Measurements from ENCODE around the gene PHC1. TPM values are rescaled to one million over a fixed set of nuclear protein-coding genes. Genes with fewer than 3 reads are reported as not detected.
"Not testable (repeated sequence)": the region's sequence is repeated elsewhere in the genome, so short reads cannot be mapped to it uniquely, and the experiment has no call there.

The PHC1 gene
- polyA plus RNA-seq, 3 donors from 2014 or later, result 3.7 to 22.0 (median 7.1) TPM

DNA sequence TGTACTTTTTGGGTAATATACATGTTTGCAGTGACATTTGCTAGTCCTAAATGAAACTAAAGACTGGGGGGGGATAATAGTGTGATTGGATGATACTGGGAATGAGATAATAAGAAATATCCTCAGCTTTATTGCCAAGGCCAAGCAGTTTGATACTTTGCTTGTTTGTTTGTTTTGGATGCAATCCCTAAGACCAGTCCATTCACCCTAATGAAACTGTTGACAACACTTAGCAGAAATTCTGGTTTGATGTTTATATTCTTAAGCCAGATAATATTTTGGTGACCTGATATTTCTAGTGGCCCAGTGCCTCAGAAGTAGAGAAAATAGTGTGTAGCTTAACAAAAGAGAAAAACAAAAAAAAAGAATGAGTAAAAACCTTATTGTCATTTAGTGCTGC is 1.8 kb downstream of the PHC1 start:
- H3K9me3 Mint-ChIP-seq, result no peaks in the 10 kb centered on the region
- H3K4me1 Mint-ChIP-seq, result peaks cover 4 to 8% of the 10 kb centered on the region in 2 donors

DNA sequence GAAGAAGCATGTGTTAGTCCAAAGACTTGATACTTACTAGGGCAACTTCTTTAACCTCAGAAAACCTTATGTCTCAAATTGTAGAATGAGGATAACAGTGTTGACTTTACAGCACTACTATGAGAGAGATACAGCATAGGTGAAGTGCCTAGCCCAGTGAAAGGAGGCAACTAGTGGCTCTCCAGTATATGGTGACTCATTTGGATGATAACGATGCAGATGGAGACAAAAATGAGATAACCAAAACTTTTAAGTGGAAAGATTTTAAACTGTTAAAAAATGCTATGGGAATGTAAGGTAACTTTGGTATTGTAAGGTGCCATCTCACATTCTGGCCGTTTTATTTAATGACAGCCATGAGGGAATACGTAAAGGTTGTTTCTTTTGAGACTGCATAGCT is 2.7 kb downstream of the PHC1 start:
- Mint-ChIP-seq H3K27ac (no peak overlapping the region), H3K27me3 (ENCODE audit: low read depth in 3 of 3) (peaks cover 2 to 10% (median 4%) of the 10 kb centered on the region in 3 donors), H3K9me3 (no peaks in the 10 kb centered on the region), H3K4me3 (no peak overlapping the region), H3K36me3 (peaks cover 13 to 19% (median 14%) of the 10 kb centered on the region in 3 donors), H3K4me1 (peaks cover 4 to 8% of the 10 kb centered on the region in 2 donors)
- DNase-seq, result no peak

More for the DNA sequence above, 1.8 kb downstream of the PHC1 start:
- Mint-ChIP-seq H3K36me3 (peaks cover 10 to 14% (median 11%) of the 10 kb centered on the region in 3 donors), H3K27ac (no peak overlapping the region), H3K27me3 (ENCODE audit: low read depth in 3 of 3) (peaks cover 2 to 10% (median 4%) of the 10 kb centered on the region in 3 donors), H3K4me3 (no peak overlapping the region)
- DNase-seq, result no peak

DNA sequence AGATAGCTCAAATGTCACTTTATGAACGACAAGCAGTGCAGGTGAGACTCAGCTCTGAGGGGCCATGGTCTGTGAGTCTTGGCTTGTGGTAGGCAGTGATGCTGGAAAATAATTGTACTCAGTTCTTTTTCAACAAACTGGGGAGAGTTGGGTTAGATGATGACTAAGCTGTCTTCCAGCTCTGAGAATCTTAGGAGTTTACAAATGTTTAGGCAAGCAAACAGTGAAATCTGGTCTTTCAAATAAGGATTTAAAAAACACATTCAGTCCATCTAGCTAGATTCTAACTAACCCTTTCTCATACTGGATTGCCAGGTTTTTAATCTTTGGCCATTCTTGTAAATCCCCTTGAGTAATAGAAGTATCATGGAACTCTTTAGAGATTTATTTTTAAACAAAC is 3.4 kb downstream of the PHC1 start:
- Mint-ChIP-seq H3K36me3 (peaks cover 14 to 26% (median 19%) of the 10 kb centered on the region in 3 donors), H3K27ac (no peak overlapping the region), H3K4me3 (no peak overlapping the region), H3K9me3 (no peaks in the 10 kb centered on the region), H3K4me1 (peaks cover 4 to 8% of the 10 kb centered on the region in 2 donors), H3K27me3 (ENCODE audit: low read depth in 3 of 3) (peaks cover 2 to 10% (median 4%) of the 10 kb centered on the region in 3 donors)
- no peak for DNase-seq

DNA sequence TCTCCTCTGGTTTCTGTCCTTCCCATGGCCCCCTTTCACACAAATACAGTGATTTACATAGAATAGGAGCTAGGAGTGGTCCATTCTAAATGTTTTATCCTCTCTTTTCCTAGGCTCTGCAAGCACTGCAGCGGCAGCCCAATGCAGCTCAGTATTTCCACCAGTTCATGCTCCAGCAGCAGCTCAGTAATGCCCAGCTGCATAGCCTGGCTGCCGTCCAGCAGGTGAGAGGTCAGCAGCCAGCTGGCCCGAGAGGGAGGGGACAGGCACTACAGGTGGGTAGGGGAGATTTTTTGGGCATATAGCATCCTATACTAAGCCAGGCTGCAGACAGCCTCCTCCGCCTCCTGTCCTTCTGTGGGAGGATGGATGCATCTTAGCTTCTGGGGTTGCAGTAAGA is 5.3 kb downstream of the PHC1 start:
- DNase-seq; H3K4me1 Mint-ChIP-seq; H3K9me3 Mint-ChIP-seq; H3K27ac Mint-ChIP-seq; H3K27me3 Mint-ChIP-seq (ENCODE audit: low read depth in 3 of 3); H3K4me3 Mint-ChIP-seq: not testable (repeated sequence)
- H3K36me3 Mint-ChIP-seq, result peaks cover 14 to 34% (median 24%) of the 10 kb centered on the region in 3 donors

DNA sequence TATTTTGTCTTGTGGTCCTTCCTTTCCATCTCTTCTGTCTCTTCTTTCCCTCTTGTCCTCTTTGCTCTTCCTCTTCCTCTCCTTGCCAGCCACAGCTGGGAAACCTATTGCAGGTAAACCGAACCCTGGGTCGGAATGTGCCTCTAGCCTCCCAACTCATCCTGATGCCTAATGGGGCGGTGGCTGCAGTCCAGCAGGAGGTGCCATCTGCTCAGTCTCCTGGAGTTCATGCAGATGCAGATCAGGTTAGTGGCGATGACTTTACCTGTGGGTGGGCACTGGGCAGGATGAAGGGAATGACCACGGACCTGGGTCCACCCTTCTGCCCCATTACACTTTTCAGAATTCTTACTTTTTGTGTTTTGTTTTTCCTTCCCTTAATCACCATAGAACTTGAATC is 8.2 kb downstream of the PHC1 start:
- no peak for DNase-seq
- no peak overlapping the region for H3K4me3 Mint-ChIP-seq
- no peak overlapping the region for H3K27ac Mint-ChIP-seq
- H3K4me1 Mint-ChIP-seq, result no peaks in the 10 kb centered on the region
- H3K36me3 Mint-ChIP-seq, result peaks cover 14 to 35% (median 24%) of the 10 kb centered on the region in 3 donors
- H3K27me3 Mint-ChIP-seq (ENCODE audit: low read depth in 3 of 3), result no peaks in the 10 kb centered on the region
- H3K9me3 Mint-ChIP-seq, result no peaks in the 10 kb centered on the region

DNA sequence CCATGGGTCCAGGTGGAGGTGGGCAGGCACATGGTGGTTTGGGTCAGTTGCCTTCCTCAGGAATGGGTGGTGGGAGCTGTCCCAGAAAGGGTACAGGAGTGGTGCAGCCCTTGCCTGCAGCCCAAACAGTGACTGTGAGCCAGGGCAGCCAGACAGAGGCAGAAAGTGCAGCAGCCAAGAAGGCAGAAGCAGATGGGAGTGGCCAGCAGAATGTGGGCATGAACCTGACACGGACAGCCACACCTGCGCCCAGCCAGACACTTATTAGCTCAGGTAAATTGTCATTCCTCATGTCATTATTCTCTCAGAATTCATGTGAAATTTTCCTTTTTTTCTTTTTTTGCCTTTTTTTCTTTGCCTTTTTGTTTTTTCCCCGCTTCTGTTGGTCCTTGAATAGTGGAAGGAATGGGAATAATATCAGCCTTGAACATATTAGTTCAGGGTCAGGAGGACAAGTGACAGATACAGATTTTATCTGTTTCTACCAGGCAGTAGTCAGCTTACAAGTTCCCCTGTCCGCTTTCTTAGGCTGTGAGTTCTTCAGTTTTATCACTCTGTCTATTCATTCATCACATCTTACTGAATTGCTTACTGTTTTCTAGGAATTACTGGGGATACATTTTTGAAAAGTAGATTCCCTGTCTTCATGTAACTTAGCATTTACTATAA is 16.5 kb downstream of the PHC1 start:
- not testable (repeated sequence) for H3K4me3 Mint-ChIP-seq; DNase-seq; H3K9me3 Mint-ChIP-seq; H3K4me1 Mint-ChIP-seq; H3K27ac Mint-ChIP-seq; H3K27me3 Mint-ChIP-seq (ENCODE audit: low read depth in 3 of 3)
- peaks cover 35 to 38% (median 37%) of the 10 kb centered on the region in 3 donors for H3K36me3 Mint-ChIP-seq

DNA sequence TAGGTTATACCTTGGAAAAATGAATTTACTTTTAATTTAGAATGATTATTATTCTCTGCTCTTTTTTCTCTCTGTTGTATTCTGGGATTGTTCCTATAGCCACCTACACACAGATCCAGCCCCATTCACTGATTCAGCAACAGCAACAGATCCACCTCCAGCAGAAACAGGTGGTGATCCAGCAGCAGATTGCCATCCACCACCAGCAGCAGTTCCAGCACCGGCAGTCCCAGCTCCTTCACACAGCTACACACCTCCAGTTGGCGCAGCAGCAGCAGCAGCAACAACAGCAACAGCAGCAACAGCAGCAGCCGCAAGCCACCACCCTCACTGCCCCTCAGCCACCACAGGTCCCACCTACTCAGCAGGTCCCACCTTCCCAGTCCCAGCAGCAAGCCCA is 18.2 kb downstream of the PHC1 start:
- not testable (repeated sequence) for H3K4me3 Mint-ChIP-seq; DNase-seq; H3K27ac Mint-ChIP-seq; H3K27me3 Mint-ChIP-seq (ENCODE audit: low read depth in 3 of 3); H3K9me3 Mint-ChIP-seq; H3K4me1 Mint-ChIP-seq
- peaks cover 37 to 44% (median 43%) of the 10 kb centered on the region in 3 donors for H3K36me3 Mint-ChIP-seq

DNA sequence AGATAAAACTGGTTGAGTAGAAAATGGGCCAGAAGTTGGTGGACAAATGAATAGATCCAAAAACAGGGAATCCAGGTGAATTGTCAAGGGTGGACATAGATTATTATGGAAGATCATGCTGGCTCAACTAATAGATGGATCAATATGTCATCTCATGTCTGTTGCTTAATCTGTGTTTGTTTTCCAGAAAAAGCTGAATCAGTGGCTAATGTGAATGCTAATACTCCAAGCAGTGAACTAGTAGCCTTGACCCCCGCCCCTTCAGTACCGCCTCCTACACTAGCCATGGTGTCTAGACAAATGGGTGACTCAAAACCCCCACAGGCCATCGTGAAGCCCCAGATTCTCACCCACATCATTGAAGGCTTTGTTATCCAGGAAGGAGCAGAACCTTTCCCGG is 19.8 kb downstream of the PHC1 start:
- not testable (repeated sequence) for H3K4me3 Mint-ChIP-seq; H3K27me3 Mint-ChIP-seq (ENCODE audit: low read depth in 3 of 3); DNase-seq; H3K4me1 Mint-ChIP-seq; H3K9me3 Mint-ChIP-seq
- Mint-ChIP-seq H3K36me3 (peaks cover 37 to 49% (median 43%) of the 10 kb centered on the region in 3 donors), H3K27ac (peak overlapping the region in 1 of 6 donors; percentile 50)

DNA sequence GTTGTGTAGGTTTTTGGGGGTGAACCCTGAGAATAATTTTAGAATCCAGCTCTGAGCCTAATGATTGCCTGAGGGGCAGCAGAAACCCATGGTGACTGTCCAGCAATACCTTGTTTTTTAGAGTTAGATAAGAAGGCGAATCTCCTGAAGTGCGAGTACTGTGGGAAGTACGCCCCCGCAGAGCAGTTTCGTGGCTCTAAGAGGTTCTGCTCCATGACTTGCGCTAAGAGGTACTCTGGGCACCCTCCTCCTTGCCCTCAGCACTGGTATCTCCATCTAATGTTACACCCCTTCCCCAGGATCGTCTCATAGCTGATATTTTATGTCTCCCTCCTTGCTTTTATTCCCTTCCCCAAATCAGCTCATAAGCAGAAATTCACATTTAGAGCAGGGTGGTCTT is 22.4 kb downstream of the PHC1 start:
- peak overlapping the region in 2 of 6 donors; percentile 1 to 38 for H3K27ac Mint-ChIP-seq
- H3K36me3 Mint-ChIP-seq, result peaks cover 25 to 44% (median 36%) of the 10 kb centered on the region in 3 donors
- no peaks in the 10 kb centered on the region for H3K9me3 Mint-ChIP-seq
- no peak for DNase-seq
- H3K27me3 Mint-ChIP-seq (ENCODE audit: low read depth in 3 of 3), result no peaks in the 10 kb centered on the region
- H3K4me1 Mint-ChIP-seq, result peaks cover 2 to 6% of the 10 kb centered on the region in 2 donors
- no peak overlapping the region for H3K4me3 Mint-ChIP-seq

DNA sequence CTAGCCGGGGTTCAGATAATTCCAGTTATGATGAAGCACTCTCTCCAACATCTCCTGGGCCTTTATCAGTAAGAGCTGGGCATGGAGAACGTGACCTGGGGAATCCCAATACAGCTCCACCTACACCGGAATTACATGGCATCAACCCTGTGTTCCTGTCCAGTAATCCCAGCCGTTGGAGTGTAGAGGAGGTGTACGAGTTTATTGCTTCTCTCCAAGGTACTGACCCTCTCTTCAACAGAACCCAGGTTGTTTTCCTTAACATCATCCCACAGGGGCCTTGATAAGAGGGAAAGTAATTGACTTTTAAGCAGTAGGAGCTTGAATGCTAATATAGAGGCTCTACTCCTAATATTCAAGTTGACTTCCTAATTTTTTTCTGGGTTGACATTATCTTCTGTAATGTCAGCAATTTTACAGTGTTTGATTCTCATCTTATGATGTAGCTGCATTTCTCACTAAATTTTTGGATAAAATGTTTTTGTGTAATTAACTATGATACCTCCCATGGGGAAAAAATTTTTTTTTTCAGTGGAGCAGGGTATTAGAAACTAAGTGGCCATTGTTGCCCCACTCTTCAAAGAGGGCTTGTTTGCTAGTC is 23.6 kb downstream of the PHC1 start:
- not testable (repeated sequence) for H3K9me3 Mint-ChIP-seq; H3K4me3 Mint-ChIP-seq; H3K27me3 Mint-ChIP-seq (ENCODE audit: low read depth in 3 of 3); DNase-seq; H3K27ac Mint-ChIP-seq
- H3K36me3 Mint-ChIP-seq, result peaks cover 22 to 45% (median 36%) of the 10 kb centered on the region in 3 donors
- H3K4me1 Mint-ChIP-seq, result peaks cover 11 to 16% of the 10 kb centered on the region in 2 donors

DNA sequence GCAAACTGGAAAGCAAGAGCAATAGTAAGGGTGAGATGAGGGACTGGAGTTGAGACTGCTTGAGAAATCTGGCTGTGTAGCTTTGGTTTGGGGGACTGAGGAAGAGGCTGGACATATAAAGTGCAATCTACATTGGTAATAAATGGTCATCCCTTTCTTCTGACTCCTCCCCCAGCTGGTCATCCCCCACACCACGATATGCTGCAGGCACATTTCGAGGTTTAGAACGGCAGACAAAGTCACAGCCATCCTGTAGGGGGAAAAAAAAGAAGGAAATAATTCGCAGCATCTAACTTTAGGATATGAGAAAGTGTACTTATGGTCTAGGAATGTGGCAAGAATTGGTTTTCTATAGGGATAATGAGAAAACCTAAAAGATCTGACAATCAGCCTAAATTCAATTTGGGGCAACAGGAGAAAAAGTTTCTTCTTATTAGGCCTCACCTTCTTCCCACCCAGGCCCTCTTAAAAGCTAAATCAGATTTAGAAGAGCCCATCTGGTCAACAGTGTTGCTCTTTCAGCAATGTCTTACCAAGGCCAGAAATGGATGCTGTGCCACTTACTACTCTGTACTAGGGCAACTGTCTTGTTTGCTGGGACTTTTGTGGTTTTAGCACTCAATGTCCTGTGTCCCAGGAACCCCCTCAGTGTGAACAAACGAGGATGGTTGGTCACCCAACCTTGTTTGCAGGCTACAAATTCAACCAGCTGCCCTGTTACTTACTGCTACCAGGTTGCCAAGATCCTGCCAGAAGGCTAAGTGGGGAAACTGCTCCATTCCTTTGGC is 27.6 kb downstream of the PHC1 start:
- H3K27ac Mint-ChIP-seq, result peak overlapping the region; percentile 23 to 81 (median 55)
- H3K9me3 Mint-ChIP-seq, result no peaks in the 10 kb centered on the region

DNA sequence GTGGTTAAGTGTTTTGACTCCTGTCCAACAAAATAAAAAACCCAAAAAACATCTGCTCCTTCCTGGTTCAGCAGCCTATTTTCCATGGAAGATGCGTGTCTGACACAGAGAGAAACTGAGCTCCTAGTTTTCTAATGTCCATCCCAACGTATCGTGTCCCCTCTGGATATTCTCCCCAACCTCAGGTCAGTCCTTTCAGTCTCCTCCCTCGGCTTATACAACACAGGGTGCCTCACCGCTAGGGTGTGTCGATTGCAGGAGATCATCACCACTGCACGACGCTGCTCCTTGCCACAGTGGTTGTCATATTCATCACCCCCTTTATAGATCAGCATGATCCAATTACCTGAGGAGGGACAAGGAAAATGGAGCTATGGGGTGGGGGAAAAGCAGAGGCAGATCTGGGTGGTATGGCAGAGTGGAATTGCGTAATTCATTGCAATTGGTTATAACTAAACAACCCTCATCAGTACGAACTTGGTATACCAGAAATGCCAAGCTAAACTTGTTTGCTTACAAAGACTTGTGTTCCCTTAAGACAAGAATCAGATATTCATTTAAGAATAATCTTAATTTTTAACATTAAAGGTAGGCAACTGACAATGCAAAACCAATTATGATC is 29.4 kb downstream of the PHC1 start:
- Mint-ChIP-seq H3K4me1 (peaks cover 35 to 54% of the 10 kb centered on the region in 2 donors), H3K27ac (peak overlapping the region in 2 of 6 donors; percentile 11 to 53), H3K9me3 (no peaks in the 10 kb centered on the region), H3K27me3 (ENCODE audit: low read depth in 3 of 3) (peaks cover 0 to under 1% (median 0%) of the 10 kb centered on the region in 3 donors), H3K36me3 (peaks cover 3 to 36% (median 24%) of the 10 kb centered on the region in 3 donors), H3K4me3 (no peak overlapping the region)
- no peak for DNase-seq

More for the DNA sequence above, 27.6 kb downstream of the PHC1 start:
- Mint-ChIP-seq H3K4me1 (peaks cover 19 to 36% of the 10 kb centered on the region in 2 donors), H3K4me3 (no peak overlapping the region), H3K36me3 (peaks cover 3 to 38% (median 26%) of the 10 kb centered on the region in 3 donors), H3K27me3 (ENCODE audit: low read depth in 3 of 3) (no peaks in the 10 kb centered on the region)
- DNase-seq, result no peak

DNA sequence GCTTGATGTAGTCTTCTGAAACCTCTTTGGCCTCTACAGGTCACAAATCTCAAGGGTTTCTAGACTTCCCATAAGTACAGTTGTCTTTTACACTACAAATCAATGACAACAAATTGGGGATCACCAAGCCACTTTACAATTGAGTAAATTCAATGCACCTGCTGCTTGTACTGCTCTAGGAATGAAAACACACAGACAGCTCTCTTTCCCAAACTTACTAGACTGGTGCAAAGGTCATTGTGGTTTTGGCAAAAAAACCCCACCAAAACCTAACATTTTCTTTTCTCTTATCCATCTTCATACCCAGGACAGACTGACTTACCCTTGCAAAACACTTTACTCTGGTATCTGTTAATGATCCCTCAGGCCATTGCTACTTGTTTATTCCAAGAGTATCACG is 32.4 kb downstream of the PHC1 start:
- Mint-ChIP-seq H3K9me3 (no peaks in the 10 kb centered on the region), H3K4me3 (peak overlapping the region in 4 of 5 donors; percentile 18 to 42 (median 37)), H3K36me3 (peaks cover 3 to 25% (median 20%) of the 10 kb centered on the region in 3 donors), H3K4me1 (peaks cover 48 to 68% of the 10 kb centered on the region in 2 donors), H3K27ac (peak overlapping the region; percentile 68 to 98 (median 90)), H3K27me3 (ENCODE audit: low read depth in 3 of 3) (peaks cover 0 to 16% (median 2%) of the 10 kb centered on the region in 3 donors)
- DNase-seq, result no peak
